NCI-H510A (cell line): ENCODE measurements around the gene RELL1.

Experiments used
- DNase-seq: peaks from one replicate; lab custom pipeline; 2025; lab: John Stamatoyannopoulos, UW

RELL1 gene

DNA sequence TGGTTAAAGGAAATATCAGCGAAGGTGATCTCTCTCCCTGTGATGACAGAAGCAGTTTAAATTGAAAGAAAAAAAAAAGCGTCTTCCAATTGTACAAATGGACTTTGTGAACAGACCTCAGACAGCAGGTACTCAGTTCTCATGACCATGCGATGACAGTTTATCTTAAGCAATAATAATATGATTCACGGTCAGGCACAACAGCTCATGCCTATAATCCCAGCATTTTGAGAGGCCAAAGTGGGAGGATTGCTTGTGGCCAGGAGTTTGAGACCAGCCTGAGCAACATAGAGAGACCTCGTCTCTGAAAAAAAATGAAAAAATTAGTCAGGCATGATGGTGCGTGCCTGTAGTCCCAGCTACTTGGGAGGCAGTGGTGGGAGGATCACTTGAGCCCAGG lies 51.0 kb downstream of the RELL1 start:
- DNase-seq = no peak

DNA sequence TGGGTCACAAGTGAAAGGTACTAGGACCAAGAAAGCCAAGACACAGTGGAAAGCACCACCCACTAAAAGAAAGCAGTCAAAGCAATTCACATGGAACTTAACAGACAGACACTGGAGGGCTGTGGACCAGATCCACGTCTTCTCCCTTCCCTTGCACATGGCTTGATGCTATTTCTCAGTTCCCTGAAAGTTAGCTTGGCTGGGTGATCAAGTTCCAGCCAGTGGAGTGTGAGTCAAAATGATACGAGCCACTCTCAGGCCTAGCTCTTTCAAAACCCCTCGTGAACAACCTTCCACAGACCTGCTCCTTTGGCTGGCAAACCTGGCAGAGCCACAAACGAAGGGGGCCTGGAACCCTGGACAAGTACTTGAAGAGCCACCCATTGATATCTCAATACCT lies 52.0 kb downstream of the RELL1 start:
- no peak for DNase-seq

DNA sequence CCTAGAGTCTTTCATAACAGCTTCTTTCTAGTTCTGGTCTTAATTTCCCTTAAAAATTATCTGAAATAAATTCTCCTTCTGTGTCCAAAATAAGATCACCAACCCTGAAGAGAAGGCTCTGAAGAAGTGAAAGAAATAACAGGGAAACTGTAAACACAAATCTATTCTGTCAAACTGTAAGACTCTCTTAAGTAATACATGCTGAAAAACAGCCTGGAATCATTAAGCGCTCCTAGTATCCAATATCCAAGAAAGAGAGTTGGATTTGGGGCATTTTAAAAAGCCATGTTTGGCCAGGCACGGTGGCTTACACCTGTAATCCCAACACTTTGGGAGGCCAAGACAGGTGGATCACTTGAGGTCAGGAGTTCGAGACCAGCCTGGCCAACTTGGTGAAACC lies 53.3 kb downstream of the RELL1 start:
- no peak for DNase-seq

DNA sequence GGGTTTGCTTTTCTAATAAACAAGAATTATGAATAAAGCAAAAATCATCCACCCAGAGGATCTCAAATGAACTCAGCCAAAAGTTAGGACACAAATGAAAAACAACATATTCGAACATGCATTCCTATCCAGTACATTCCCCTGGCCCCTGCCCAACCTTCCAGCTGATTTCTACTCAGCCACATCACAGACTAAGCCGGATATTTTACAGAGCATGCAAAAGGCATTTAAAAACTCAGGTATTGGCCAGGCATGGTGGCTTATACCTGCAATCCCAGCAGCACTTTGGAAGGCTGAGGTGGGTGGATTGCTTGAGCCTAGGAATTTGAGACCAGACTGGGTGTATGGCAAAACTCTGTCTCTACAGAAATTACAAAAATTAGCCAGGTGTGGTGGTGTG lies 54.6 kb downstream of the RELL1 start:
- no peak for DNase-seq

DNA sequence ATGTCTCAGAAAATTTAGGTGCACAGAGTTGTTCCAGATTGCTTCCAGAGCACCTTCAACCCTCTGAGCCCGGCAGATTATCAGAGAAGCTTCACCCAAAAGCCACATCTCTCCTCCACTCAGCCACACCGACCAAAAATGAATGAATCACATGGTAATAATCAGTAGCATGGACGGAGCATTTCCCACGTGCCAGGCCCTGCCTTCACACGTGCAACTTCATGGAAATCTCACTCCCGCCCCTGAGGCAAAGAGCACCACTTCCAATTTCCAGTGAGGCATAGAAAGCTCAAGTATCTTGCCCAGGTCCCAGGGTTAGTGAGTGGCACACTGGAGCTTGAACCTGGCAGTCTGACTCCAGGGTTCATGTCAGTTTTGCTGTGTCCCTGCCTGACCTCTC lies 56.5 kb downstream of the RELL1 start:
- no peak for DNase-seq

DNA sequence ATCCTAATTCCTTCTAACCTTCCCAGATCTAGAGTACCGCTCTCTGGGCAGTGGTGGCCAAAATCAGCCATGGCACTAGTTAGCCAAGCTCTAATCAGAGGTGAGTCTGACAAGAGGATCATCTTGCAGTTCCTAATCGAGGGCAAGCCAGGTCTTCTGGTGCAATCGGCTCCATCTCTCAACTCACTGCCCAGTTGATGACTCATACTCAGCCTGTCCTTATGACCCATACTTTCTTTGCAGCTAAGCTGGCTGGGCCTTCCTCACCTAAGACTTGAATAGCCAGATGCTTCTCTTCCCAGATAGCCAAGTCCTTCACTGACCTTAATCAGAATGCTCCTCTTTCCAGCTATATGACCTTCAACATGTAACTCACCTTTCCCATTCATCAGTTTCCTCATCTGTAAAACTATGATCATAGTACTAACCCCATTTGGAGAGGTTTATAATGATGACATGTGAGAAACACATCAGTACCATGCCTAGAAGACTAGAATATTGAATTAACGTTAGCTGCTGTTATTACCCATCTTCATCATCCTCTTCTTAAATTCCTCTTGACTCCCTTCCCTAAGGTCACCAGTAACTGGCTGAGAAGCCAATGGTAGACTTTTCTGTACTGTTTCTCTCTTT lies 57.1 kb downstream of the RELL1 start:
- DNase-seq = no peak

DNA sequence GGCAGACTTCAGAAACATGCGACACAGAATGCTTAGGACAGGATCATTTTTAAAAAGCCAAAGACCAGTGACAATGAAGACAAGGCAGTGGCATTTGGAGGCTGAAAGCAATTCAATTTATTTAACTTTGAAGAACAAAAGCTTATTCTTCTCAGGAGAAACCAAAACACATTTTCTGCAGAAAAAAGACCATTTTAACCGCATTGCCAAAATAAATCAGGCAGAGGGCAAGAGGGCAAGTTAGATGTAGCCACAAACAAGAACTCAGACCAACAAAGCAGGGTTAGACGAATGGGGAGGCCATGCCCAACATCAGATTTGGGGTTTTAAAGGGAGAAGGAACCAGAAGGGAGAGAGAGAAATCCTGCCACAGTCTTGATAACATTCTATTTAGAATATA lies 58.9 kb downstream of the RELL1 start:
- DNase-seq = no peak

DNA sequence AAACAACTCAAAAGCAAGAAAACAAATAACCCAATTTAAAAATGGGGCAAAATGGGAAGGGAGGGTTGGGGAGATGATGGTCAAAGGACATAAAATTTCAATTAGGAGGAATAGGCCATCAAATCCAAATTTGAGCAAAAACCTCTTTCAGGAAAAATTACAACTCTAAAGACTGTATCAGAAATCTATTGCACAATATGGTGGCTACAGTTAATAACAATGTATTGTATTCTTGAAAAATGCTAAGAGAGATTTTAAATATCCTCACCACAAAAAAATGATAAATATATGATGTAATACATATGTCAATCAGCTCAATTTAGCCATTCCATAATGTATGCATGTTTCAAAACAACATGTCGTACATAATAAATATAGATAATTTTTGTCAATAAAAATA lies 60.7 kb downstream of the RELL1 start:
- DNase-seq = no peak

DNA sequence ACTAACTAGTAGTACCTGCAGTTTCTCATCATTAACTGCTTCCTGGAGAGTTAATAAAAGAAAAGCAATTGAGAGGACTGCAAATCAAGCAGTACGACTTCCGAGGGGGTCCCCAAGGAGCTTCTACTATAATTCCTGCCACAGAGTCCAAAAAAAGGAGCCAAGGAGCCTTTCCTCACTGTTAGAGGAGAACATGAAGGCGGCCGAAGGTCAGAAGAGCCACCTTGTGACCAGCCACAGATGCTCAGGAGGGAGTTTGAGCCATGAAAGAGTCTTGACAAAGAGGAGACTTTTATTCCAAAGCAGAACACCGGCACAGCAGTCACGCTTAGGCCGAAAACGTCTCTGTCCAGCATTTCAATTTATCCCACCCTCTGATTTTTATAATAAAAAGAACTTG lies 62.2 kb downstream of the RELL1 start:
- DNase-seq = no peak

DNA sequence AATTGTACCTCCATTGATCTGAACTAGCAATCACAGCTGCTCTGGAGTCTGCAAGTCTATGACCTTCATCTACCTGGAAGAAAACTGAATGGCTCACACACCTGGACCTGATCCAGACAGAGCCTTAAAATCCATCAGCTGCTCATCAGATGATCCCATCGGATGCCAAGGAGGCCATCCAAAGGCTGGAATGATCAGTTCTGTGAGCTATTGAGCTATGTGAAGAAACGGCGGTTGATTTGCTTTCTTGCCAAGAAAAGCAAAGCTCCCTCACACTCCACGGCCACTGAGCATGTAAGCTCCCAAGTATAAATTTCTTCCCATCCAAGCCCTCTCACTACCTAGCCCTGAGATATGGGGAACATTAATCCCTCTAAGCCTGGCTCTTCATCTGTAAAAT lies 63.1 kb downstream of the RELL1 start:
- no peak for DNase-seq

DNA sequence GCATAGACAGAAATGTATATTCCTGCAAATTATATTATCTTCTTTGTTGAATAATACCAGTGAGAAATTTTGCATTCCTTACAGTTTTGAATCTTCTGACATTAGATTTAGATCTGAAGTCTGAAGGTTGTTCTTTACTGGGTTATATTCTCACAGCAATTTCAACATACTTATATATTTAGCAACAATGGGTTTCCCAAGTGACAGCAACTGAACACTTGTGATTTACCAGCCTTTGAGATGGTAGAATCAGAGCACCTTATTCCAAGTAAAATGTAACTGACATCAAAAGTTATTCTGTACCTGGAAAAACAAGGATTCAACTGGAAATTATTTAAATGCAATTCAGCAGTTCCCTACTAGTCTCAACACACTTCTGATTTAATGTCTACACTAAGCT lies 66.0 kb downstream of the RELL1 start:
- no peak for DNase-seq

DNA sequence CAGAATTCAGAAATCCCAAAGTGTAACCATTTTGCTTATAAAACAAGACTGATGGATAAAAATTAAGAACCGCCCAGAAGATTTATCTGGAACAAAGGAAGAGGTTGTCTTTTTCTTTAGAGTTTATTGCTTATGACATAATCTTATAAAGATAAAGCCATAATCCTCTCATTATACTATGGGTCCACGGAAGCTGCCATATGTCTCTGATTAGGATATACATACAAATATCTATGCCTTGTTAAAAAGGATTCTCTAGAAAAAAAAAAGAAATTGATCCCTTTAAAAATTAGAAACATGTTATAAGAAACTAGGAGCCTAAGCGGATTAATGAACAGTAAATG lies 70.5 kb downstream of the RELL1 start:
- no peak for DNase-seq

DNA sequence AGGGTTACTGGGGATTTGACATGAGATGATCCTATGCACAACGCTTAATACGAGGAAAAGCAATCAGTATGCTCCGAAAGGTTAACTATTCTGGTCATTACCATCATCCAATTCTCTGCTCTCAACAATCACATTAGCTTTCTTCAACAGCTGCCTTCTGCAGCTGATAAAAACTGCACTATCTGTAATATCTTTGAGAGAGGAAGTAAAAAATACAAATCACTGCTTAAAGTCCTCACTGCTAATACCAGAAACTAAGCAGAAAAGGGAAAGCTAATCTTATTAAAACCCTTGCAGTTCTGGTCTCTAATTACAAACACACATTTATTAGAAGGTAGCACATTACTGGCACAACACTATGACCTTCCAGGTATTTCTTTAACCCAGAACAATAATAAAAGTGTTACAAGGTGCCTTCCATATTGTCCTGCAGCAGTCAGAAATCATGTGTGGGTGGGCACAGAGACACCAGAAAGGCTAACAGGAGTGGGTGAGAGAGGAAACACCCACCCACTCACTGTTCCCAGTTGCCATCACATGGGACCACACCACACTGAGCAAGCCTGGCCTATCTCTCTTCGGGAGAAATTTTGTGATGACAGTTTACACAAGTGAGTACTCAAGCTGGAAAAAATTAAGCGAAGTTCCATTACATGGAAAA lies 71.0 kb downstream of the RELL1 start:
- DNase-seq = no peak

DNA sequence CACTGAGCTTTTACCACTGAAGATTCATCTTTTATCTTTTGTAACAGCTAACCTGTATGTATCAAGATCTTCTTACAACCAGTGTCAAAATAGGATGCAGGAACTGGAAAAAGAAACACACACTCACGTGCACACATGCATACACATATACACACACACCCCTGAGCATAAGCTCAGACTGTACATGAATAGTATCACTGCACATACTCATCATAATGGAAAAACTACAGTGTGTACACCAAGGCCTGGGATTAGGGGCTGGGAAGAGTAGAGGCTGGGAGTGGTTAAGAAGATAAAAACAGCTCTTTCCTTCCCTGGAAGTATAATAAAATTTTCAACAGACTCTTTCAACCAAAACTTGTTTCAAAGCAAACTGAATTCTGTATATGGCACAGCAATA lies 73.4 kb downstream of the RELL1 start:
- no peak for DNase-seq

DNA sequence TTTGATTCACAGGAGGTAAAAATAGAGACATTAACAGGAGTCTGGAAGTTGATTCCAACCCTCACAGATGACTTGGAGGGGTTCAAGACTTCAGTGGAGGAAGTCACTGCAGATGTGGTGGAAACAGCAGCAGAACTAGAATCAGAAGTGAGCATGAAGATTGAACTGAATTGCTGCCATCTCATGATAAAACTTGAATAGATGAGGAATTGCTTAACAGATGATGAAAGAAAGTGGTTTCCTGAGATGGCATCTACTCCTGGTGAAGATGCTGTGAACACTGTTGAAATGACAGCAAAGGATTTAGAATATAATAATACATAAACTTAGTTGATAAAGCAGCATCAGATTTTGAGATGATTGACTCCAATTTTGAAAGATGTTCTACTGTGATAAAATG lies 76.5 kb downstream of the RELL1 start:
- DNase-seq = no peak

DNA sequence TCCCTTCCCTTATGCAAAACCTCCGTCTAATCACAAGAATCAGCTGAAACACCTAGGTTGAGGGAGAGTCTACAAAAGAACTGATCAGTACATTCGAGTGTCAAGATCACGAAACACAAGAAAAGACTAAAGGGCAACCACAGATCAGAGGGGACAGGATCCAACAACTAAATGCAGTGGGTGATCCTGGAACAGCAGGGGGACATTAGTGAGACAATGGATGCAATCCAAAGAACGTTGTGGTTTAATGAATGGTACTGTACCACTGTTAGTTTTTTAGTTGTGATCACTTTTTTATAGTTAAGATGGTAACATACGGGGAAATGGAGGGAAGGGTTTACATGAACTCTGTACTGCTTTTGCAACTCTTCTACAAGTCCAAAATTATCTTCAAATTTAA lies 79.2 kb downstream of the RELL1 start:
- DNase-seq = no peak

DNA sequence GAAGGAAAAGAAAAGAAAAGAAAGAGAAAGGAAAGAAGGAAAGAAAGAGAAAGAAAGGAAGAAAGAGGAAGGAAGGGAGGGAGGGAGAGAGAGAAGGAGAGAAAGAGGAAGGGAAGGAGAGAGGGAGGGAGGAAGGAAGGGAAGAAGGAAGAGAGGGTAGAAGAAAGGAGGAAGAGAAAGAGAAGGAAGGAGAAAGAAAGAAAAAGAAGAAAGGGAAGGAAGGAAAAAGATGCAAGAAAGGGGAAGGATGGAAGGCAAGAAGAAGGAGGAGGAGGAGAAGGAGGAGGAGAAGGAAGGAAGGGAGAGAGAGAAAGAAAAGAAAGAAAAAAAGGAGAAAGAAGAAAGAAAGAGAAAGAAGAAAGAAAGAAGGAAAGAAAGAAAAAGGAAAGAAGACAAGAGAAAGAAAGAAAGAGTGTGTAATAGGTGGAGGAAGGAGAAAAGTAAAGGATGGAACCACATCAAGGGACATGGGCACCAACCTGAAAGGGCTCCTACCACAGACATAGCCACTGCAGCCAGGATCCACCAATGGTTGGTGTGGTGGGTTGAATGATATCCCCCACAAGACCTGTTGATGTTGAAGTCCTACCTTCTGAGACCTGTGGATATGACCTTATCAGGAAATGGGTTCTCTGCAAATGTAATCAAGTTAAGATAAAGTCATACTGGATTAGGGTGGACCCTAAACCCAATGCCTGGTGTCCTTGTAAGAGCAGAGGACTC lies 80.2 kb downstream of the RELL1 start:
- no peak for DNase-seq

DNA sequence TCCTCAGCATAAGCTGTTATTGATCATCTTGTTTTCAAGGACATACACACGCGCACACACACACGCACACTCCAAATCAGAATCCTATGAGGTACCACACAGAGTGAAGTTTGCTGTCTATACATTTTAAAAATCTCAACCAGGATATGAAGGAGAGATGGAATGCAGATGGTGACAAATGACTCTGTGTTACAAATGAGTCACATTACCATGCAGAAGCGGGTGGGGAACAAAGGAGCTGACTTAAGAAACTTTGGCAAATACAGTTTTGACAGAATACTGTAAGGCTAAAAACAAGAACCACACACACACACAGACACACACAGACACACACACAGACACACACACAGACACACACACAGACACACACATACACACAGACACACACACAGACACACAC lies 81.7 kb downstream of the RELL1 start:
- DNase-seq = no peak

DNA sequence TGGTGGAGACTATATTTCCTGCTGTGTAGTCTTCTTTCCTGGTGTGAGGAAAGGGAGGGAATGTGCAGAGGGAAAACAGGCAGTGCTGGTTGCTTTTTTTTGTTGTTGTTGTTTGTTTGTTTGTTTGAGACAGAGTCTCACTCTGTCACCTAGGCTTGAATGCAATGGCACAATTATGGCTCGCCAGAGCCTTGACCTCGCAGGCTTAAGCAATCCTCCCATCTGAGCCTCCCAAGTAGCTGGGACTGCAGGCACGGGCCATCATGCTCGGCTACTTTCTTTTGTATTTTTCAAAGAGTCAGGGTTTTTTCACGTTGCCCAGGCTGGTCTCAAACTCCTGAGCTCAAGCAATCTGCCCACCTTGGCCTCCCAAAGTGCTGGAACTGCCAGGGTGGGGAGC lies 82.5 kb downstream of the RELL1 start:
- DNase-seq = no peak

DNA sequence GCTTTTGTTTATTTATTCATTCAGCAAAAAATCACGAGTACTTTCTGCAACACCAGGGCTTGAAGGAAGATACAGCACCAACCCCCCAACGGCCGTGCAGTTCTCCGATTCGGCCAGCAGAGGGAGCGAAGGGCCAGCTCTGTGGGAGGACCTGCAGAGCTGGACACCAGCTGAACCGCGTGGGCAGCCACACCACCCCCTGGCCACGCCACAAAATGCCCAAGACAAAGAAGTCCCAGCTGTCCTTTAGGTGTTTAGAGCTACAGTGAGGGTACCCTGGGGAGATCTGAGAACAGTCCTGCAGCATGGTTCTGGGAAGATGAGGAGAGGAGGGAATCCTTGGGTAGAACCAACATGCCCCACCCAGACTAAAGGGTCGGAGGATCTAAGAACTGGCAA lies 83.1 kb downstream of the RELL1 start:
- DNase-seq = no peak

DNA sequence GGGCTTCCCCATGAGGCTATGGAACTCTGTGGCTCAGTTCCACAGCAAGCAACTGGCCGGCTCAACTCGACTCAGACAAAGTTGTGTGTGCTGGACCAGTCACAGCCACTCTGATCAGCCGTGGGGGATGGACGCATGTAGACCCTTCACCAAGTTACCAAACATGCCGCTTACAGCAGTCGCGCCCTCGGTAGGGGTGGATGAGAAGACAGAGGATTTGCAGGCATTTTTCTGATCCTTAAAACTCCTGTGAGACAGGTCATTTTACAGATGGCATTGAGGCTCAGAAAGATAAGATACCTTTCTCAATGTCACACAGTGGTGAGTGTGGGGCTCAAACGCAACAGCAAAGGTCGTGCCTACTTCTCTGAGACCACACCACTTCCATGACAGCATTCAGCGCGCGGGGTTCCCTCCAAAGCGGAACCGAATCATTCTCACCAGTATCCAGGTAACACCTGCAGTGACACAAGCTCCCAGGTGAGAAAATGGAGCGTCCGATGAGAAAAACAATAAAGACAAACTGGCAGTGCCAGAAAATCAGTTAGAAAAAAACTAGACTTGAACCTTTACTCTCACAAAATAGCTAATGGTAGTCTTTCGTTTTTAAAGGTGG lies 83.6 kb downstream of the RELL1 start:
- no peak for DNase-seq

DNA sequence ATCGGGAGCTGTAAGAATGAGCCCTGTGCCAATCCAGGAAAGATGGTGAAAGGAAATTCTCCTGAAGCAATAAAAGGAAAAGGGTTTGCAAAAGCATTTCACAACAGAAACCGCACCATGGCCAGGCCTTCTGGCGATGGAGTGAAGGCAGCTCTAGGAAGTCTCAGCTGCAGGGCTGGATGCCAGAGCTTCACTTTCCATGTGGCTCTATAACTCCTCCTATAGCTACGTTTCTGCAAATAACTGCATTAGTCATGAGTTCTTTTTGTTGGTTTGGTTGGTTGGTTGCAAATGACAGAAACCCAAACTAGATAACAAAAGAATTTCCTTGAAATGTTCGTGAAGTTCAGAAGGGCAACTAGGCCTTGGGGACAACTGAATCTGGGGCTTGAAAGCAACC lies 84.6 kb downstream of the RELL1 start:
- no peak for DNase-seq

DNA sequence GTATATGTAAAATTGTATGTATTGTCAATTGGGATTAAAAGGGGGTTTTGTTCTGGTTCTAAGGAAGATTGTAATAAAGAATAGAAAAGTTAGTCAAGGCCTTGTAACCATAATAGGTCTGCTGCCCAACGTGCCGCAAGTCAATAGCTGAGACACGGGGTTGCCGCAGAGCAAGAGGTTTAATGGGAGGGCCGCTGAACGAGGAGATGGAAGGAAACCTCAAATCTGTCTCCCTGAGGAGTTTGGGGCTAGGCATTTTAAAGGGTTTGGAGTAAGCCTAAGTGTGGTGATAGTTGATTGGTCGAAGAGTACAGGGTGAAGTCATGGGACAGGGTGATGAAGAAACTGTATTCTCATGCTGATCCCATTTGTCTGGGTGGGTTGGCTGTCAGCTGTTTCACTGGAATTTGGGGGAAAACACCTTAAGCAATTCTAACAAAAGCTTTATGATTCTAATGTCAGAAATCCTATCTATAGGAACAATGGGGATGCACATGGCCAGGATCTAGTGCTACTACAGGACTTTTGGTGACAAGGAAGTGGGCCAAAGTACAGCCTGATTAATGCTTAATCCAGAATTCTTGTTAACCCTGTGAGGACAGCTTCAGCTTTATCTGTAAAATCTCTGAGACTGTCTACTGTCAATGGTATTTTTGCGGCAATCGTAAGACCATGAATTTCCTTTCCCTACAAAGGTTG lies 86.9 kb downstream of the RELL1 start:
- DNase-seq = no peak
